RWPE2 (cell line): ENCODE data around the gene MRGPRE.

ENCODE experiments used
- ATAC-seq: fragments of 200-7000 bp; cut with Tn5 transposase; 3 replicates; pipeline ENCODE4 v1.9.1; 2021; ENCODE audit warnings: low read depth
- DNase-seq: peaks from one replicate; pipeline ENCODE4 v3.0.0-alpha.2; 2020; ENCODE audit warnings: low spot score
- H3K27ac ChIP-seq: fragments of 450-650 bp; 2 replicates; pipeline ENCODE4 v1.5.1; 2017; ENCODE audit warnings: mild to moderate bottlenecking; ENCODE audit not compliant: poor library complexity, severe bottlenecking
- H3K27me3 ChIP-seq: fragments of 250-450 bp; sonication (Bioruptor Pico); 2 replicates; pipeline ENCODE4 v1.5.1; 2021; ENCODE audit warnings: mild to moderate bottlenecking, moderate library complexity; ENCODE audit not compliant: insufficient read depth, poor library complexity, severe bottlenecking
- H3K36me3 ChIP-seq: fragments of 250-450 bp; sonication (Bioruptor Pico); 2 replicates; pipeline ENCODE4 v1.5.1; 2020; ENCODE audit warnings: low read depth, mild to moderate bottlenecking, moderate library complexity
- H3K4me1 ChIP-seq: fragments of 250-450 bp; sonication (Bioruptor Pico); 2 replicates; pipeline ENCODE4 v1.5.1; 2021; ENCODE audit warnings: mild to moderate bottlenecking, moderate library complexity; ENCODE audit not compliant: insufficient read depth, poor library complexity, severe bottlenecking
- H3K4me3 ChIP-seq: fragments of 250-450 bp; sonication (Bioruptor Pico); 2 replicates; pipeline ENCODE4 v1.5.1; 2021; ENCODE audit warnings: mild to moderate bottlenecking, moderate library complexity; ENCODE audit not compliant: severe bottlenecking
- H3K9me3 ChIP-seq: fragments of 250-450 bp; sonication (Bioruptor Pico); 2 replicates; pipeline ENCODE4 v1.5.1; 2021; ENCODE audit warnings: mild to moderate bottlenecking, moderate library complexity; ENCODE audit not compliant: severe bottlenecking
- TF ChIP-seq, protein P1 (sequence below): fragments of 450-650 bp; IDR thresholded peaks from one replicate; pipeline ENCODE4 v1.5.1; 2017; ENCODE audit warnings: mild to moderate bottlenecking, moderate library complexity; ENCODE audit not compliant: poor library complexity, severe bottlenecking

The MRGPRE gene

DNA sequence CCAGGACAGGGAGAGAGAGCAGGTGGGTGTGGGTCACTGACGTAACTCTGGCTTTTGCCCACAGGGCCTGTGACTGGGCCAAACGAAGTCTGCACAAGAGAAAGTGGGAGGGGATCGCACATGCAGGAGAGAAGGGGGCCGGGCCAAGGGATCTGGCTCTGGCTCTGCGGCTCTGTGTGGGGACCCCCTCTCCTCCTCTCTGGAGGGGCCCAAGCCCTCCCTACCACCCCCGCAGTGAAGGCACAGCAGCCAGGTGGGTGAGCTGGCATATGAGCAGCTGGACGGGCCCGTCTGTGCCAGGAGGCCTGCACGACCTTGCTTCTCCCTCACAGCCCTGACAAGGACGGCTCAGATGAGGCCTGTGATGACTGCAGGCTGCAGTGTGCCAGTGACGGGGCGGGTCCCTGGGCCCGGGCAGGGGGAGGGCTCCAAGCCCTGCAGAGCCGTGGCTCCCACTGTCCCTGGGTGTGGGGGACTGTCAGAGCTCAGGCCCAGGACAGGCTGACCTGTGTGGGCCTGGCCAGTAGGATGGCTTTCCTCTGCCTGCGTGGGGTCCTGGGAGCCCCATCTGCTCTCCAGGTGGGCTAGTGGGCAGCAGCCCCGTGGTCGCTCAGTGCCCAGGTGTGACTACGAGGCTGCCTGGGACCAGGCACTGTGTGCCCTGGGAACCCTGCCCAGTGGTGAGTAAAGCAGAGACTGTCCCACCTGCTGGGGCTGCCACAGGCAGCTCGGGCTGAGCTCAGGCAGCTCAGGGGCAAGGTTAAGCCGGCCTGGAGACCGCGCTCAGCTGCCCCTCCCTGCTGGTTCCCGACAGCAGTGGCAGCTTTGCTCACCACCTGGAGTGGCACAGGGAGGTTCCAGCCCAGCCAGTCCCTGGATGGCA is 35.8 kb downstream of the MRGPRE start:
- H3K4me1 ChIP-seq: no peaks in the 10 kb centered on the region
- H3K36me3 ChIP-seq: no peaks in the 10 kb centered on the region
- H3K9me3 ChIP-seq: no peaks in the 10 kb centered on the region
- H3K4me3 ChIP-seq: no peak overlapping the region
- H3K27me3 ChIP-seq: peaks cover 8% of the 10 kb centered on the region
- TF ChIP-seq, protein P1, sequence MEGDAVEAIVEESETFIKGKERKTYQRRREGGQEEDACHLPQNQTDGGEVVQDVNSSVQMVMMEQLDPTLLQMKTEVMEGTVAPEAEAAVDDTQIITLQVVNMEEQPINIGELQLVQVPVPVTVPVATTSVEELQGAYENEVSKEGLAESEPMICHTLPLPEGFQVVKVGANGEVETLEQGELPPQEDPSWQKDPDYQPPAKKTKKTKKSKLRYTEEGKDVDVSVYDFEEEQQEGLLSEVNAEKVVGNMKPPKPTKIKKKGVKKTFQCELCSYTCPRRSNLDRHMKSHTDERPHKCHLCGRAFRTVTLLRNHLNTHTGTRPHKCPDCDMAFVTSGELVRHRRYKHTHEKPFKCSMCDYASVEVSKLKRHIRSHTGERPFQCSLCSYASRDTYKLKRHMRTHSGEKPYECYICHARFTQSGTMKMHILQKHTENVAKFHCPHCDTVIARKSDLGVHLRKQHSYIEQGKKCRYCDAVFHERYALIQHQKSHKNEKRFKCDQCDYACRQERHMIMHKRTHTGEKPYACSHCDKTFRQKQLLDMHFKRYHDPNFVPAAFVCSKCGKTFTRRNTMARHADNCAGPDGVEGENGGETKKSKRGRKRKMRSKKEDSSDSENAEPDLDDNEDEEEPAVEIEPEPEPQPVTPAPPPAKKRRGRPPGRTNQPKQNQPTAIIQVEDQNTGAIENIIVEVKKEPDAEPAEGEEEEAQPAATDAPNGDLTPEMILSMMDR: no peak
- ATAC-seq (peak; percentile 22; the same call in 1 of the 3 replicates), DNase-seq (peak; percentile 53)
- no peak overlapping the region for H3K27ac ChIP-seq

DNA sequence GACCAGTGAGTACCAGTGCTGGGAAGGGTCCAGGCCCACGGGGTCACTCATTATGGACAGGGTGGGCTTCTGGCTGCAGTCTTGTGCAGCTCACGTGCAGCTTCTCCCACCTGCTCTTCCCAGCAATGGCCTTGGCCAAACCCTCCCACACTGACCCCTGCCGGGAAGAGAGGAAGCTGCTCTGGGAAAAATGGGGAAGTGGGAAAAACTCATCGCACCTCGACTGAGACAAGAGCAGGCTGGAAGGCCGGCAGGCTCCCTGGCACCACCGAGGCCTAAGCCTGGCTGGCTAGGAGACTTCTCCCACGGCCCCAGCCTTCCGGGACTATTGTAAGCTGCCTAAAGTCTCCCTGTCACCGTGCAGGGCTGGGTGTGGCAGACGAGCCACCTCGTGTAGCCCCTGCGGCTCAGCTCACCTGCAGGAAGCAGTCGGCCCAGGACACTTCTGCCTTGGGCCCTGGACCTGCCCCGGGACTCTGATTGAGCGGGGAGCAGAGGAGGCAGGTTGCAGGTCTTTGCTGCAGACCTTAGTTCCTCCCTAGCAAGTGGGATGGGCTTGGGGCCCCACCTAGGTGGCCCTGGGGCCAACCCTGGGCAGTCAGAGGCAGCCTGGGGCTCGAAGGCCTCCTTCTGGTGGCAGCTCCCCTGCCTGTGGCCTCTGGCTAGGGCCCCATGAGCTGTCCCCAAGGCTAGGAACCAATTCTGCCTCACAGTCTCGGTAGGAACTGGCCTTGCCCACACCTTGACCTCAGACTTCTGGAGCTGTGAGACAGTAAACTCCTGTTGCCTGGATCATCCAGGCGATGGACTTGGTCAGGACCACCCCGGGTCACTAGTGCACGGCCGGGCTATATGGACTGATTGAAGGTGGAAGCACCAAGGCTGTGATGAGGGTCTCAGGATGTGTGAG is 36.7 kb downstream of the MRGPRE start:
- Histone ChIP-seq H3K4me1 (no peaks in the 10 kb centered on the region), H3K9me3 (no peaks in the 10 kb centered on the region), H3K36me3 (no peaks in the 10 kb centered on the region), H3K27me3 (no peaks in the 10 kb centered on the region), H3K27ac (no peak overlapping the region), H3K4me3 (no peak overlapping the region)
- peak; percentile 40 for DNase-seq
- TF ChIP-seq, protein P1: peak; percentile 40
- ATAC-seq: no peak

DNA sequence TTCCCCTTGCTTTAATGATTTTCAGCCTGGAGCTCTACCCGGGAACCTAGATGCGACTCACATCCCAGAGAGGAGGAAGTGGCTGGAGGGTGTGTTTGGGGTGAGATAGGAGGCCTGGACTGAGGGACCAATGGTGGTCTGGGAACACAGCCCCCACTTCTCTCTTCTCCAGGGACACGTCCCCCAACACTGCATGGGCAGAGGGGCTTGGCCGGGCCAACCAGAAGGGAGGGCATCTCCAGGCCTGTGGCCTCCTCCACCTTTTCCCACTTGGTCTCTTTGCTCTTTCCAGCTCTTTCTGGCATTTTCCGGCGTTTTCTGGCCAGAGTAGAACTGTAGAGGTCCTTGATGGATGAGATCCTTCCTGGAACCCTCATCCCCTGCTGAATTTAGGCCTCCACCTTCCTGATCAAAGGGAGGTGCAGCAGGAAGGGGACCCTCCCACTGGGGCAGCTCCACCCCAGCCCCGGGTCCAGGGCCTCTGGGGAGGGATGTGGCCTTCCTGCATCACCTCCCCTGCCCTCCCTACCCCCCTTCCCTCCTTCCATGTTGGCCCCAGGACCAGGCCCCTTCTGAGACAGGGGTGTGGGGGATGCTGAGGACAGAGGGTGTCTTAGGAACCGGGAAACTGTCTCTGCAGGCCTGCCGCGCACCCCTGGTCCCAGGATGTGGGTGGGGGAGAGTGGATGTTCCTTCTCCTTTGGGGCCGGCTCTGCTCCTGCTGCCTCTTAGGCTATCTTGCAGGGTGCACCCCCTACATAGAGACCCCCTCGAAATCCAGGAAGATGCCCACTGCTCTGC is 38.0 kb downstream of the MRGPRE start:
- DNase-seq (peak; percentile 42), ATAC-seq (no peak)
- Histone ChIP-seq H3K36me3 (no peaks in the 10 kb centered on the region), H3K27me3 (no peaks in the 10 kb centered on the region), H3K4me3 (no peak overlapping the region), H3K27ac (no peak overlapping the region), H3K9me3 (no peaks in the 10 kb centered on the region), H3K4me1 (no peaks in the 10 kb centered on the region)
- TF ChIP-seq, protein P1: no peak

DNA sequence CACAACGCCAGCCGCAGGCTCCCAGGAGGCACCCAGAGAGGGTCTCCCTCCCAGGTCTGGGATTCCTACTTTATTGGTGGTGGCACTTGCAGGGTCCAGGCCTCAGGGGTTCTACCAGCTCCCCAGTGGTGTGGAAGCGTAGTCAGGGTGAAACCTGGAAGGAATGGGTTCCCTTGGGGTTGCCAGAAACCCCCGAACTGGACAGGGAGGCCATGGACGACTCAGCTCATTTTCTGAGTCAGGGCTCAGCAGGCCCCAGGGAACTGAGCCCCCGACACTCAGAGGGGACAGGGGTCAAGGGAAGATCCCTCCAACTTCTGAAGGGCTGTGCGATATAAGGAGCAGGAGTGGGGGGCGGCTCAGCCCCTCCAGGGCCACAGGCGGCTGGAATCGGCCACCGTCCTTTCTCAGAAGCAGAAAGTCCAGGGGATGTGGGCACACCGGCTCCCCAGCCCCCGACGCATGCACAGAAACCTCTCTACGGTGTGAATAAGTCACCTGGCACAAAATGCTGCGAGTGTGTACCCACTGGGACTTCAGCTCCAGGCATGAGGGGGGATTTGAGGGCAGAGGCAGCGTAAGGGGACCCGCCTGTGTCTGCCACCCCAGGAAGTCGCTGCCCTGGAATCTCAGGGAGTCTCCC is 38.7 kb downstream of the MRGPRE start:
- no peaks in the 10 kb centered on the region for H3K9me3 ChIP-seq
- no peaks in the 10 kb centered on the region for H3K4me1 ChIP-seq
- H3K27ac ChIP-seq: no peak overlapping the region
- TF ChIP-seq, protein P1: no peak
- peak; percentile 34 for DNase-seq
- ATAC-seq: no peak
- H3K36me3 ChIP-seq: no peaks in the 10 kb centered on the region
- no peaks in the 10 kb centered on the region for H3K27me3 ChIP-seq
- H3K4me3 ChIP-seq: no peak overlapping the region
